ENCODE measurements around the gene GATC.
A peak's percentile ranks its signal among the peaks of the same experiment; 100 is the strongest.

Gene GATC

GRCh38 chr12:120402217-120402616, 44.0 kb upstream of the GATC start:
- ATAC-seq (ENCODE audit: insufficient read depth, low read depth), result no peak
- Histone ChIP-seq H3K9me3 (ENCODE audit: insufficient read depth, low read length, severe bottlenecking) (no peaks in the 10 kb centered on the region), H3K79me2 (ENCODE audit: insufficient read depth, low read length) (no peaks in the 10 kb centered on the region), H3K4me1 (ENCODE audit: insufficient read depth, low read length) (no peaks in the 10 kb centered on the region), H3K36me3 (ENCODE audit: insufficient read depth, low read length) (no peaks in the 10 kb centered on the region), H2AFZ (ENCODE audit: low read depth, low read length) (no peak overlapping the region; the same call in 1 of the 2 replicates), H4K20me1 (ENCODE audit: insufficient read depth, low read length) (no peaks in the 10 kb centered on the region), H3K27me3 (ENCODE audit: insufficient read depth, low read length, poor library complexity) (no peaks in the 10 kb centered on the region), H3K9ac (ENCODE audit: low read depth, low read length) (no peak overlapping the region), H3K4me2 (ENCODE audit: insufficient read depth, low read length) (no peak overlapping the region), H3K4me3 (ENCODE audit: low read depth in 1 of 2, low read length in 2 of 2) (no peak overlapping the region), H3K27ac (ENCODE audit: low read length) (no peak overlapping the region)
- no peak for DNase-seq
- no peak for TF ChIP-seq EZH2 (IDR thresholded peaks at IDR 0.05; ENCODE audit: borderline replicate concordance, low read depth, low read length, severe bottlenecking)
- no peak for TF ChIP-seq CTCF (IDR thresholded peaks at IDR 0.05; ENCODE audit: borderline replicate concordance, extremely low read depth, low read length, poor library complexity, severe bottlenecking)

- Histone ChIP-seq H2AFZ (ENCODE audit: low read depth, low read length) (no peak overlapping the region), H3K79me2 (ENCODE audit: insufficient read depth, low read length) (no peaks in the 10 kb centered on the region), H3K9me3 (ENCODE audit: insufficient read depth, low read length, severe bottlenecking) (no peaks in the 10 kb centered on the region), H4K20me1 (ENCODE audit: insufficient read depth, low read length) (no peaks in the 10 kb centered on the region), H3K9ac (ENCODE audit: low read depth, low read length) (no peak overlapping the region), H3K4me2 (ENCODE audit: insufficient read depth, low read length) (no peak overlapping the region), H3K27me3 (ENCODE audit: insufficient read depth, low read length, poor library complexity) (no peaks in the 10 kb centered on the region), H3K36me3 (ENCODE audit: insufficient read depth, low read length) (no peaks in the 10 kb centered on the region), H3K27ac (ENCODE audit: low read length) (no peak overlapping the region), H3K4me3 (ENCODE audit: low read depth in 1 of 2, low read length in 2 of 2) (no peak overlapping the region), H3K4me1 (ENCODE audit: insufficient read depth, low read length) (no peaks in the 10 kb centered on the region)
- DNase-seq (no peak), ATAC-seq (ENCODE audit: insufficient read depth, low read depth) (no peak)
- no peak for TF ChIP-seq EZH2 (IDR thresholded peaks at IDR 0.05; ENCODE audit: borderline replicate concordance, low read depth, low read length, severe bottlenecking)
- TF ChIP-seq CTCF (IDR thresholded peaks at IDR 0.05; ENCODE audit: borderline replicate concordance, extremely low read depth, low read length, poor library complexity, severe bottlenecking), result no peak
Observed at GRCh38 chr12:120403869-120404268, 42.4 kb upstream of the GATC start.

GRCh38 chr12:120404271-120404670, 42.0 kb upstream of the GATC start:
- H4K20me1 ChIP-seq (ENCODE audit: insufficient read depth, low read length), result no peaks in the 10 kb centered on the region
- no peaks in the 10 kb centered on the region for H3K4me1 ChIP-seq (ENCODE audit: insufficient read depth, low read length)
- peak; percentile 6 for DNase-seq
- TF ChIP-seq EZH2 (IDR thresholded peaks at IDR 0.05; ENCODE audit: borderline replicate concordance, low read depth, low read length, severe bottlenecking), result no peak
- ATAC-seq (ENCODE audit: insufficient read depth, low read depth), result peak; percentile 37; the same call in 1 of the 3 replicates
- no peak overlapping the region for H3K4me3 ChIP-seq (ENCODE audit: low read depth in 1 of 2, low read length in 2 of 2)
- no peak overlapping the region for H3K27ac ChIP-seq (ENCODE audit: low read length)
- H3K4me2 ChIP-seq (ENCODE audit: insufficient read depth, low read length), result no peak overlapping the region
- H3K79me2 ChIP-seq (ENCODE audit: insufficient read depth, low read length), result no peaks in the 10 kb centered on the region
- H3K36me3 ChIP-seq (ENCODE audit: insufficient read depth, low read length), result no peaks in the 10 kb centered on the region
- no peak overlapping the region for H2AFZ ChIP-seq (ENCODE audit: low read depth, low read length)
- H3K9me3 ChIP-seq (ENCODE audit: insufficient read depth, low read length, severe bottlenecking), result no peaks in the 10 kb centered on the region
- no peaks in the 10 kb centered on the region for H3K27me3 ChIP-seq (ENCODE audit: insufficient read depth, low read length, poor library complexity)
- H3K9ac ChIP-seq (ENCODE audit: low read depth, low read length), result no peak overlapping the region

GRCh38 chr12:120406069-120406468, 40.2 kb upstream of the GATC start:
- H3K4me2 ChIP-seq (ENCODE audit: insufficient read depth, low read length), result no peak overlapping the region
- no peak overlapping the region for H3K4me3 ChIP-seq (ENCODE audit: low read depth in 1 of 2, low read length in 2 of 2)
- no peaks in the 10 kb centered on the region for H4K20me1 ChIP-seq (ENCODE audit: insufficient read depth, low read length)
- ATAC-seq (ENCODE audit: insufficient read depth, low read depth), result no peak
- H3K4me1 ChIP-seq (ENCODE audit: insufficient read depth, low read length), result no peaks in the 10 kb centered on the region
- no peaks in the 10 kb centered on the region for H3K79me2 ChIP-seq (ENCODE audit: insufficient read depth, low read length)
- H2AFZ ChIP-seq (ENCODE audit: low read depth, low read length), result no peak overlapping the region
- no peak for DNase-seq
- no peaks in the 10 kb centered on the region for H3K27me3 ChIP-seq (ENCODE audit: insufficient read depth, low read length, poor library complexity)
- H3K27ac ChIP-seq (ENCODE audit: low read length), result no peak overlapping the region
- H3K9me3 ChIP-seq (ENCODE audit: insufficient read depth, low read length, severe bottlenecking), result no peaks in the 10 kb centered on the region
- H3K9ac ChIP-seq (ENCODE audit: low read depth, low read length), result no peak overlapping the region
- no peaks in the 10 kb centered on the region for H3K36me3 ChIP-seq (ENCODE audit: insufficient read depth, low read length)
- TF ChIP-seq EZH2 (IDR thresholded peaks at IDR 0.05; ENCODE audit: borderline replicate concordance, low read depth, low read length, severe bottlenecking) (no peak), CTCF (IDR thresholded peaks at IDR 0.05; ENCODE audit: borderline replicate concordance, extremely low read depth, low read length, poor library complexity, severe bottlenecking) (no peak)

Measured in DND-41 (cell line).